GM20431 (cell line): Measurements from ENCODE around the gene DSN1.
"Not testable (repeated sequence)": the region's sequence is repeated elsewhere in the genome, so short reads cannot be mapped to it uniquely, and the experiment has no call there.

Experiments
- in situ Hi-C: fragments of 300-500 bp; cut with MseI, MboI; formaldehyde crosslinking; loops from one replicate; pipeline ENCODE4 v1.15.0; 2020; ENCODE audit warnings: low sequenced_read_pairs; ENCODE audit not compliant: unreplicated experiment

DSN1 gene, protein sequence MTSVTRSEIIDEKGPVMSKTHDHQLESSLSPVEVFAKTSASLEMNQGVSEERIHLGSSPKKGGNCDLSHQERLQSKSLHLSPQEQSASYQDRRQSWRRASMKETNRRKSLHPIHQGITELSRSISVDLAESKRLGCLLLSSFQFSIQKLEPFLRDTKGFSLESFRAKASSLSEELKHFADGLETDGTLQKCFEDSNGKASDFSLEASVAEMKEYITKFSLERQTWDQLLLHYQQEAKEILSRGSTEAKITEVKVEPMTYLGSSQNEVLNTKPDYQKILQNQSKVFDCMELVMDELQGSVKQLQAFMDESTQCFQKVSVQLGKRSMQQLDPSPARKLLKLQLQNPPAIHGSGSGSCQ

DNA sequence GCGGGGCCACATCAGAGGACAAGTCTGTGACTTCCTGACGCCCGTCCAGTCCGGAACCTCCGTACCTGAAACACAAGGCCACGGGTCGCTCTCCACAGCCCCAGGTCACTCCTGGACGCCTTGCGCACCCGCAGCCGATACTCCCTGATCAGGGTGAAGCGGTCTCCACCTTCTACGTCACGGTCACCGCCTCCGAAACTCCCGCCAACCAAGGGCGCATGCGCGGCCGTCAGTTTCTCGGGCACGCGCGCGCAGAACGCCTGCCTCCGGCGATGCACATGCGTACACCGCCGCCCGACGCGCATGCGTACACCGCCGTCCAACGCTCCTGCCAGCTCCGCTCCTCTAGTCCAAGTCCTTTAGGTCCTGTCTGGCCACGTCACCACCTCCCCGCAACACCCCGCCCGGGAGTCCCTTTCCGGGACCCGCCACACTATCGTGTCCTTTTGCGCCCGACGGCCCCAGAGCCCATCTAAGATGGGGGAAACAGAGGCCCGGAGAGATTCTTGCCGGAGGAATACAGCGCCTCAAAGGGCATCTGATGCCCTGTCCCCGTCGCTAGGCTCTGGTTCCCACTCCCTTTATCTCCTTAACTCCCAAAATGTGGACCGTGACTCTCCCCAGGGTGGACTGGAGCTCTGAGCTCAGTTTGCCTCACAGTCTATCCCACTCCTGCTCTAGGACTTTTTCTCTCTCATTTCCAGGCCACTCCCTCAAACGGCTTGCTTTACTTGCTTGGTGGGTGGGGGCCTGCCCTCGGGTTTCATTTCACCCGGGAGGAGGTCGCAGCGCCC lies at the start of gene DSN1:
Gene DSN1 (minus strand): TSS at position 167 of the 794 bp plus-strand sequence. CDS start 2,305 bp downstream, outside the sequence.
- in situ Hi-C loops = no loop called here

DNA sequence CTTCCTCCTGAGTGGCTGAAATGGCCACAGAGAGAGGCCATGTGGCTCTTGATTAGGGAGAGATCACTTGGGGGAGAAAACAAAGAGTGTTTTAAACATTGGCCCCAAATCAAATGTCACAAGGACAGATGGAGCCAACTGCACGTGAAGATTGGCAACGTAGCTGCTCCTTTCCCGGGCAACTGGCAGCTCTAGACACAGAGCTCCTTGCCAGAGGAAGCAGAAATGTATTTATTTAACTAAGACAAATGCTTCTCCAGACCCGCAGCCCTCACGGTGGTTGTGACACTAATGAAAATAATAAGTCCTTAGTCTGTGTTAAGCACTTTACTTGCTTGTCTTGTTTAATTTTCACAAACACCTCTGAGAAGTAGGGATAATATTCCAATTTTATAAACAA lies 49.6 kb upstream of the DSN1 start:
- in situ Hi-C loops = no loop called here

DNA sequence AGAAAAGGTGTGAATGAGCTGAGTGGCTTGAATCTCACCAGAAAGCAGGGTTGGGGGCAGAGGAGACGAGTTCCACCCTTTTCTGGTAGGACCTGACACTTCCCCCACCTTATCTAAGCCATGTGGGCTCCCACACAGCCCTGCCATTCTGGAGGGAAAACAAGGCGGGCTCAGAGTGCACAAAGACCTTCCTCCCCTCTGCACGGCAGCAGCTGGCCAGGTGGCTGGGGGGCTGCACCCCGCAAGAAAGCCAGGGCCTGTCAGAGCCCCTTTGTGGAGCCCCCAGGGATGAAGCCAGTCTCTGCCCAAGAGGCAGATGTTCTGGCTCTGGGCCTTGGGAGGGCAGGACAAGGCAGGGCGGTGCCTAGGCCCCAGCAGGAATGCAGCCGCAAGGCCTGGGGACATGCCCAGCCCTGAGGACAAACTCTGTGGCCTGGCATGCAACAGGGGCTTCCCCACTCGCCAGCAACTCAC lies 48.4 kb upstream of the DSN1 start:
- in situ Hi-C loops = no loop called here

DNA sequence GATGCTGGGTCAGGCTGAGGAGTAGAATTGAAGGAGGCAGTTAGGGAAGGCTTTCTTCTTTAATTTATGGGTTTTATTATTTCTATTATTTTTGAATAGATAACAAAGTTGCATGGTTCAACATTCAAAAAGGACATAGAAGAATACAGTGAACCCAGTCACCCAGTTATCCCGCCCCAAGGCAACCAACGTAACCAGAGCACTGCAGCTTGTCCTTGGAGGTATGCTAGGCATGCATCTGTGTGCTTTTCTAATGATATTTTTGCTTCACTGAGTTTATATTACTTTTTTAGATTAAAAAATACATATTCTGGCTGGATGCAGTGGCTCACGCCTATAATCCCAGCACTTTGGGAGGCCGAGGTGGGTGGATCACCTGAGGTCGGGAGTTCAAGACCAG lies 47.4 kb upstream of the DSN1 start:
- in situ Hi-C loops = no loop called here

DNA sequence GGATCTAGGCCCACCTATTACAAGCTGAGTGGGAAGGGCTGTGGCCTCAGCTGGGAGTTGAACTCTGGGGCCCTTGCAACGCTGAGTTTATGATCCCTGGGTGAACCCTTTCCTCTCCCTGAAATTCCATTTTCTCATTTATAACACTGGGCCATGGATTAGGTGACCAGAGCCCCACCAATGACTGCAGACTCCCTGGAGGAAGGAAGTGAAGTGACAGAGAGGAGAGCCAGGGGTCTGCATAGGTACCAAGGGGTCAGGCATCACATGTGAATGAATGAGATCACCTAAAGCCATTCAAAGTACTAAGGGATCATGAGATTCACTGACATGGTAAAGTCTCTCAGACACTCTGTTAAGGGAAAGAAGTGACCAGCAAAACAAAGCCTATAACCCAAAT lies 46.5 kb upstream of the DSN1 start:
- in situ Hi-C loops = no loop called here

DNA sequence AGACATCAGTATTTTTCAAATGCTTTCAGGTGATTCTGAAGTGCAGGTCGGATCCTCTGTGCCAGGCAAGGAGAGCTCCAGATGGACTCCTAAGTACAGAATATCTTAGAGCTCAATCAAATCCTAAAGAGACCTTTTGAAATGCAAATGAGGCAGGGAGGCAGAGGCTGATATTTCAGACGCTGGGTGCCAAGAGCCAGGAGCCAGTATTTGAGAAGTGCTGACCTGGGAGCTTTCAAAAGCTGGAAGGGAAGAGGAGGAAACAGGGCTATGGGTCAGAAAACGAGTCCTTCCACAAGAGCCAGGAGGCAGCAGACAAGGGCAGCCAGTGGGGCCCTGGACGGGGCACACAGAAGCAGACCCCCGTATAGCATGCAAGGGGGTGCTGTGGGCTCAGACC lies 46.1 kb upstream of the DSN1 start:
- in situ Hi-C loops = no loop called here

DNA sequence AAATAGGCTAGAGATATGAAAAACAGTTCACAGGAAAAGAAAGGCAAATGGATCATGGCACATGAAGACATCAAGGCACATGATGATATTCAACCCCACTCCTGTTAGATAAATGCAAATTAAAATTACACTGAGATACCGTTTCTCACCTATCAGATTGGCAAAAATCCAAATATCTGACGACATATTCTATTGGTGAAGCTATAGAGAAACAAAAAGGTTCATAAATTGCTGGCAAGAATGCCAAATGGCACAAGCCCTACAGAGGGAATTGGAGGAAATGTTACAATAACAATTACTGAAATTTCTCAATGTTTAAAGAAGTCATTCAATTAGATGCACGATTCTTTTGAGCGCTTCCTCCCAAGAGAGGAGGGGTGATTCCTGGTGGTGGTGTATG lies 45.3 kb upstream of the DSN1 start:
- in situ Hi-C loops = no loop called here

DNA sequence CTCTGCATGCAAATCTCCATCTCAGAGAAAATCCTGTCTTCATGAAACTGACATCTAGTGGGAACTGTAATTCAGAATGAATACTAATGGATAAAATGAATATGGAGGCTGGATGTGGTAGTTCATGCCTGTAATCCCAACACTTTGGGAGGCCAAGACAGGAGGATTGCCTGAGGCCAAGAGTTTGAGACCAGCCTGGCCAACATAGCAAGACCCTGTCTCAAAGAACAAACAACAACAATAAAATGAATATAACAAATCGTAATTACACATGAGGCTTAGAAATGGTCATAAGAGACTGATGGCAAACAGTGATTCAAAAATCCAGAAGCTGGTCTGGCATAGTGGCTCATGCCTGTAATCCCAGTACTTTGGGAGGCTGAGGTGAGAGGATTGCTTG lies 44.6 kb upstream of the DSN1 start:
- in situ Hi-C loops = no loop called here

DNA sequence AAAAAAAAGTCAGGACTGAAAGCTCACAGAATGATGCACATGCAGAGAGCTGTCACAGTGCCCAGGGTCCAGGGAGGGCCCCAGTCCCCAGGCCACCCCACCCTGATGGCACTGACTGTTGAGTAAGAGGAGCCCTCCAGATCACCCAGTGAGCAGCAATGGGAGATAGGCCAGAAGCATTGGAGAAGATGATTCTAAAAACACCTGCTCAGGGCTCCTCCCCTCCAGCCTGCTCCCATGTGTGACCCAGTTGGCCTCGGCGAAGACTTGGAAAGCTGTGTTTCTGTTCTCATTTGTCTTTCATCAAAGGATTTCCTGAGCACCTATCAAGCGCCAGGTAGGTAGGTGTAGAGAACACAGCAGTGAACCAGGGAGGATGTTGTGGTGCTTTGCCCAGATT lies 43.9 kb upstream of the DSN1 start:
- in situ Hi-C loops = no loop called here

DNA sequence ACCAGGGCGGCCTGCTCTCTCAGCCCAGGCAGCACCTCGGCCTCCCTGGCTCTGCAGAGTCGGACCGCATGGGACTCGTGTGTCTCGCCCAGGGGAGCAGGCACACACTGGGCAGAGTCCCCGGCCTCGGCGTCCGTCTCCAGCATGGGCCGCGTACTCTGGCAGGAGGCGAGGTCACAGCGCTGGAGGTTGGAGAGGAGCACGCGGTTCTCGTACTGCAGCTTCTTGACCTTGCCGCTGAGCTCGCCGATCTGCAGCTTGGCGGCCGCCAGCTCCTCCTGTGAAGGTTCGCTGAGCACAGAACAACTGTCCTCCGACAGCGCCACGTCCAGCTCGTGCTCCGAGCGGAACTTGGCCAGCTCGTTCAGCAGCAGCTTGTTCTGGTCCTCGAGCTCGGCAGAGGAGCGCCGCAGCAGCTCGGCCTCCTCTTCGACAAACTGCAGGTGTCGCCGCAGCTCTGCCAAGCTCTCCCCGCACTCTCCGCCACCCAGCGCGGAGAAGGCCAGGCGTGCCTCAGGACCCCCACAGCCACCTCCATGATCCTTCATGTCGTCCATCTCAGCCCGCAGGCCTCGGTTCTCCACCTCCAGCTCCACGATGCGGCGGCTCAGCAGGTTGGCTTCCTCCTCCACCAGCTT lies 42.0 kb upstream of the DSN1 start:
- in situ Hi-C loops = no loop called here

DNA sequence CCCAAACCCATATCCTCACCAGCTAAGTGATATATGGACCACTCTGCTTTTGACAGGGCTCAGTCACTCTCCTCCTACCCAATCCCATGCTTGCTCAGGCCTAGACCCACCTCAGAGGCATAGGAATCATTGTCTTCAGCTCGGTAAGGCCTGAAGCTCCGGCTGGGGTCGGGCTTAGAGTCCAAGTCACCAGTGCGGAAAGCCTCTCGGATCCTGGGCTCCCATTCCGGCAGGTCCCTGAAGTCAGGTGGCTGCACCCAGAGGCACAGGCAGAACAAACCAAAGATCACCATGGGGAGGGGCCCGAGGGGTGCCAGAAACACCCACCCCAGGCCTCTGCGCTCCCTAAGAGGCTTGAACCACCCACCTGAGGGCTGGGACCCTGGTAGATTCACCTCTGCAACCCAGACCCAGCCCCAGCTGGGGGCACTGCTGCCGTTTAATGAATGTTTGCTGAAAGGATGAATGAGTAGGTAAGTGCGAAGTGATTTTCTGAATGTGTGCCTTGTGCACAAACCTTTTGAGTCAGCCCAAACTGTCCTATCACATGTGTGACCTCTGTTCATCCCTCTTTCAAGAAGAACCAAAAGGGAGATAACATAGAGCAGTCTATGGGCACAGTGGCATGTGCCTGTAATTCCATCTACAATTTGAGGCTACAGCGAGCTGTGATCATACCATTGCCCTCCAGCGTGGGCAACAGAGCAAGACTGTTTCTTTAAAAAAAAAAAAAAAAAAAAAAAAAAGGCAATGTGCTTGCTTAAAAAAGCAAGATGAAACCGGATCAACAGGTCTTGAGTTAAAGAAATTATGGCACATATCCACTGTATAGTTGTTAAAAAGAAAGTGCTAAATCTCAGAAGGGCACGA lies 39.3 kb upstream of the DSN1 start:
- in situ Hi-C loops = no loop called here

DNA sequence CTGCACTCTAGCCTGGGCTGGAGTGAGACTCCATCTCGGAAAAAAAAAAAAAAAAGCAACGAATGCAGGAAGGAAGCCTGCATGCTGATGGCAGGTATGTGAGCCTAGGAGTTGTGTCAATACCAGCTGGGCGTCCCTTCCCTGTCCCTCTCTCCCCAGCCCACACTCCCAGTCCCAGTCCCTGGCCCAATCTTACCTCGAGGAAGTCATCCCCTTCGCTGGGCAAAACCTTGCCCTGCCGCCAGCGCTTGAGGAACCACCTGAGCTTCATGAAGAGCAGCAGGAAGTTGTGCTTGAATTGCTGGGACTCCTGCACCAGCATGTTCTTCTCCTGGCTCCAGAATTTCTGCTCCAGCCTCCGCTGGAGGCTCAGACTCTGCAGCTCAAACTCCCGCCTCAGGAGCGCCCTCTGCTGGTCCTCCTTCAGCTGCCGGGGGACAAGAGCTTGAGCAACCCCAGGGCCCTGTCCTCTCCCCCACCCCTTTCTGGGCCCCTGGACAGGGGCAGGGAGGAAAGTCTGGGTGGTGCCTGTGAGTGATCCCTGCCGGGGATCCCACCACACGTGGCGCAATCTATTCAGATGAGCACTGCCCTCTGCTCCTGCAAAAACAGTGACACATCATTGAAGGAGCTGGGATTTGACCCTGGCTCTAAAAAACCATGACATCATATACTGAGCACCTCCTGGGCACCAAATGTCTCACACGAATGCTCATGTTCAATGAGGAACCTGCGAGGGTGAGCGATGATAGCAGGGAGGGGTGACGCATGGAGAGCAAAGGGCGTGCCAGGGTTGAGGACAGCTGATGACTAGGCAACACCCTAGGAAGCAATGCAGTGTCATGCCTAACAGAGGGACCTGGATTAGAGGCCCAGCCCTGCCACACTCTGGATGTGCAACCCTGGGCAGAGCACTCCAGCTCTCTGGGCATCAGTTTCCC lies 35.0 kb upstream of the DSN1 start:
- in situ Hi-C loops = loop anchor here (10.0 kb wide), 1 partner anchor 76 kb away; no protein-coding TSS in a partner anchor

DNA sequence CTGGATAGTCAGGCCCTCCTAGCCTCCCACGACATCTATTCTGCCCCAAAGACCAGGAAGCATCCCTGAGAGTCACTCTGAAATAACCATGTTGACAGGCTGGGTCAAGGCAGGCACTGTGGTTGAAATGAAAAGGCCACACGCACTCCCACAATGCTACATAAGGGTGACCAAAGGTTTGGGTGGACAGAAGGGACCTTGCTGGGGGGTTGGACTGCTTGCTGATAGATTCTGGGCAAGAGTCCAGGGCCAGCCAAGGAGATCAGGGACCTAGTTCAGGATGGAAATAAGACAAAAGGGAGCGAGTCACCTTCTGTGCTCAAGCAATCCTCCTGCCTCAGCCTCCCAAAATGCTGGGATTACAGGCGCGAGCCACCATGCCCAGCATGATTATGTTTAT lies 32.5 kb upstream of the DSN1 start:
- in situ Hi-C loops = loop anchor here (10.0 kb wide), 1 partner anchor 79 kb away; no protein-coding TSS in a partner anchor

DNA sequence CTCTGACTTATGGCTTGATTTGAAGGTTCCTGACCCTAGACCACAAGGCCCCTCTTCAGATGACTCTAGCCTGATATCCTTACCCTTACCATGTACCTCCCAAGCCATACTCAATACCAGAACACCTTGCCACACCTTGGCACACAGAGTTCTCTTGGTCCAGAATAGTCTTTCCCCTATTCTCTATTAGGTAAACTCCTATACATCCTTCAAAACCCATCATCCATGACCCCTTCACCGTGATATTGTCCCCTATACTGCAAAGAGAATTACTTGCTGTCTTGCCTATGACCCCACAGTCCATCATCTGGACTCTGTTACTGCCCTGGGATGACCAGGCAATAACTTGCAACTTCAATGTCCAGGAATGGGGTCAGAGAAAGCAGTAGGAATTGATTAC lies 31.8 kb upstream of the DSN1 start:
- in situ Hi-C loops = loop anchor here (10.0 kb wide), 1 partner anchor 79 kb away; no protein-coding TSS in a partner anchor

DNA sequence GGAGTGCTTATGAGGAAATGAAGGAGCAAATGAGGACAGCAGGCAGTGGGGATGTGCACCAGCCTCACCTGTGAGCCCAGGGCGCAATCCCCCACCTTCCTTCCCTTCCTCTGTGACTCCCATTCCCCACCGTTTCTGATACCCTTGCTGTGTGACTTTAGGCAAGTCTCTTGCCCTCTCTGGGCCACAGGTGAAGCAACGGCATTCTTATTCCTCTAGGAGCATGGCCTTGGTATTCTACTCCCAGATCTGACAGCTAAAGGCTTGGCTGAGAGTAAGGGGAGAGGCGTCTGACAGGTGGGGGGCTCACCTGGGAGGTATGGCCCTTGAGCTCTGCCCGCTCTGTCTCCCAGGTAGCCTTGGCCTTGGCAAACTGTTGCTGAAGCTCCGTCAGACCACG lies 30.9 kb upstream of the DSN1 start:
- in situ Hi-C loops = loop anchor here (10.0 kb wide), 1 partner anchor 80 kb away; no protein-coding TSS in a partner anchor

DNA sequence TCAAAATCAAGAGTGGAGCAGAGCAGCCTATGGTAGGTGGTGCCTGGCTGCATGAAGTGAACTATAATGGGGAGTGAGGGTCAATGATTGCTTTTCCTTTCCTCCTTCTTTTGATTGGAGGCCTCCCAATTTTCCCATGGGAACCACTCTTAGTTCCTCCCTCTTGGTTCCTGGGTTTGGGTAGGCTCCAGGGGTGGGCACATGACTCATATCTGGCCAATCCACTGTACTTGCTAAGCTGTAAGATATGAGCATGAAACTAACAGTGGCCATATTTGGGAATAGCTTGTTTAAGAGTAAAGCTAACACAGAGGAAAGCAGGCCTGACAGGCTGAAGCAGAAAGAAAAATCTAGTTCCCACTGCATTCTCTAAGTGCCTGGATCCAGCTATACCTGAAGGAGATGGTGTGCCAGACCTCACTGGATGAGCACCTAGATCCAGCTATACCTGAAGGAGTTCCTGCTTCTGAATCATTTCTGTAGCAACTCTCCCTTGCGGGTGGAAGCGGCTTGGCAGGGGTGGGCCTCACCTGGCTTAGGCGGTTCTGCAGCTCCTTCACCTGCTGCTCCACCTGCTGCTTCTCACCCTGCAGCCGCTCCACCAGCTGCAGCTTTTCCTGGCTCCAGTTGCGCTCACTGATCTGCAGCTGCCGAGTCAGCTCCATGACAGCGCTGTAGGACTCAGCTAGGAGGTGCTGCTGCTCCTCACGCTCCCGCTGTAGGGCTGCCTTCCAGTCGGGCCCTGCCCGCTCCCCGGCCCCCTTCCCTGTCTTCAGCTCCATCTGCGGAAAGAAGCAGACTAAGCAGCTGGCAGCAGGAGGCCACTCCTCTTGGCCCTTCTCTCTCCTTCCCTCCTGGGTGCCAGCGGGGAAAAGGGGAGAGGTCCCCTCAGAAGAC lies 29.0 kb upstream of the DSN1 start:
- in situ Hi-C loops = loop anchor here (10.0 kb wide), 1 partner anchor 82 kb away; no protein-coding TSS in a partner anchor

DNA sequence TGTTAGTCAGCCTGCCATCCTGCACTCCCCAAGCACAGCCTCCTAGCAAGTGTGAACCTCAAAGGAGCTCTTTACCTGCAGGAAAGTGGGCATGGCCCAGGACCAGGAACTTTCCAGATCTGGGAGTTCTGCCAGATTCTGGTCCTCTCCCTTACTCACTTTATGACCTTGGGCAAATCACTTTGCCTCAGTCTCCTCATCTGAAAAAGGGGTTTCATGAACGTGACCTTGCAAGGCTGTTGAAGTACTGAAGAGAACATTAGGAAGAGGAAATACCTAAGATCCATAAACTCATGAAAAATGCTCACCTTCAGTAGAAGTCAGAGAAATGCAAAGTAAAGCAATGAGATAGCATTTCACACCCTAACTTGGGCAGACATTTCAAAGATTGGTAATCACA lies 26.8 kb upstream of the DSN1 start:
- in situ Hi-C loops = loop anchor here (10.0 kb wide), 1 partner anchor 84 kb away; no protein-coding TSS in a partner anchor

DNA sequence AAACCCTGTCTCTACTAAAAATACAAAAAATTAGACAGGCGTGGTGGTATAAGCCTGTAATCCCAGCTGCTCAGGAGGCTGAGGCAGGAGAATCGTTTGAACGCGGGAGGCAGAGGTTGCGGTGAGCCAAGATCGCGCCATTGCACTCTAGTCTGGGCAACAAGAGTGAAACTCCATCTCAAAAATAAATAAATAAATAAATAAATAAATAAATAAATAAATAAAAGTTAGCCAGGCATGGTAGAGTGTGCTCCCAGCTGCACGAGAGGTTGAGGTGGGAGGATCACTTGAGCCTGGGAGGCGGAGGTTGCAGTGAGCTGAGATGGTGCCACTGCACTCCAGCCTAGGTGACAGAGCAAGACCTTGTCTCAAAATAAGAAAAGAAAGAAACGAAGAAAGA lies 25.8 kb upstream of the DSN1 start:
- in situ Hi-C loops = not testable (repeated sequence)
